Smooth muscle cell (in vitro differentiated cells): ENCODE results near the gene VSIG1. TPM values are rescaled to one million over a fixed set of nuclear protein-coding genes. Genes with fewer than 3 reads are reported as not detected.

ENCODE experiments used
- DNase-seq: peaks from one replicate; lab custom pipeline; 2025; ENCODE audit not compliant: unreplicated experiment; lab: John Stamatoyannopoulos, UW
- H2AFZ ChIP-seq: fragments of 200-600 bp; sonication (generic); 2 replicates; pipeline ENCODE4 v1.6.0; 2016; ENCODE audit warnings: antibody characterized with exemption, low read depth, mild to moderate bottlenecking
- H3F3A ChIP-seq: fragments of 200-600 bp; sonication (generic); 2 replicates; pipeline ENCODE4 v1.6.0; 2017; ENCODE audit warnings: antibody characterized with exemption, low read depth
- H3K27ac ChIP-seq: fragments of 200-600 bp; sonication (generic); 2 replicates; pipeline ENCODE4 v1.5.1; 2016; ENCODE audit warnings: low read depth, mild to moderate bottlenecking
- H3K27me3 ChIP-seq: fragments of 200-600 bp; sonication (generic); 2 replicates; pipeline ENCODE4 v1.6.1; 2016; ENCODE audit warnings: low read depth, mild to moderate bottlenecking
- H3K36me3 ChIP-seq: fragments of 200-600 bp; sonication (generic); 2 replicates; pipeline ENCODE4 v1.5.1; 2016; ENCODE audit warnings: low read depth
- H3K4me1 ChIP-seq: fragments of 200-600 bp; sonication (generic); 2 replicates; pipeline ENCODE4 v1.5.1; 2016; ENCODE audit warnings: low read depth
- H3K4me2 ChIP-seq: fragments of 200-600 bp; sonication (generic); 2 replicates; pipeline ENCODE4 v1.6.0; 2016; ENCODE audit warnings: mild to moderate bottlenecking
- H3K4me3 ChIP-seq: fragments of 200-600 bp; sonication (generic); 2 replicates; pipeline ENCODE4 v1.5.1; 2016; ENCODE audit warnings: mild to moderate bottlenecking
- H3K79me2 ChIP-seq: fragments of 200-600 bp; sonication (generic); 2 replicates; pipeline ENCODE4 v1.6.0; 2016; ENCODE audit warnings: low read depth, mild to moderate bottlenecking
- H3K9ac ChIP-seq: fragments of 200-600 bp; sonication (generic); 2 replicates; pipeline ENCODE4 v1.6.0; 2016; ENCODE audit warnings: low read depth
- H3K9me3 ChIP-seq: fragments of 200-600 bp; sonication (generic); replicated peaks from 2 replicates; pipeline ENCODE4 v1.5.1; 2016; ENCODE audit warnings: low read depth
- H4K20me1 ChIP-seq: fragments of 200-600 bp; sonication (generic); 2 replicates; pipeline ENCODE4 v1.6.0; 2016; ENCODE audit warnings: low read depth
- CTCF ChIP-seq: fragments of 200-600 bp; sonication (generic); IDR thresholded peaks from 2 replicates; pipeline ENCODE4 v1.5.1; 2017; ENCODE audit warnings: borderline replicate concordance, mild to moderate bottlenecking, antibody characterized with exemption; ENCODE audit not compliant: insufficient read depth, poor library complexity, severe bottlenecking
- WGBS: methylation state at CpG from one replicate; pipeline ENCODE4 v1.1.7; 2016; ENCODE audit warnings: low lambda C conversion rate; 5-methylcytosine and 5-hydroxymethylcytosine counted together
- polyA plus RNA-seq: library from polyadenylated mRNA; unstranded; fragments of >200 nt; fragmentation: Nextera tagmentation; extraction: Ambion mirVana; gene quantifications from 2 replicates; pipeline ENCODE4 v1.2.1, GENCODE V29; 2016
- total RNA-seq: library from RNA; depleted of rRNA; stranded (reverse); fragments of >200 nt; gene quantifications from 2 replicates; pipeline ENCODE4 v1.2.3, GENCODE V29; 2014

The VSIG1 gene
- total and polyA plus RNA-seq, 2 experiments from 2014 or later, result 0.36 TPM; not detected in 1

- Histone ChIP-seq H3K4me1 (peaks cover 6% of the 10 kb centered on the region), H3K27ac (peak within 1 kb of the TSS; percentile 97), H3K36me3 (no peaks in the 10 kb centered on the region), H3K9me3 (no peaks in the 10 kb centered on the region), H4K20me1 (no peaks in the 10 kb centered on the region), H3F3A (no peaks in the 10 kb centered on the region), H3K79me2 (peaks cover 19% of the 10 kb centered on the region), H2AFZ (peak within 1 kb of the TSS; percentile 78), H3K4me2 (peak within 1 kb of the TSS; percentile 87), H3K4me3 (peak within 1 kb of the TSS; percentile 72), H3K27me3 (no peaks in the 10 kb centered on the region), H3K9ac (peak within 1 kb of the TSS; percentile 95)
- TF ChIP-seq CTCF, result no peak
- peak; percentile 79 for DNase-seq
- WGBS, result 37% methylated on average over 36 of the region's 47 CpGs
Observed at GRCh38 chrX:108091264-108091877, 46.5 kb downstream of the VSIG1 start, which contains the start of the genes ATG4A and PSMD10. Gene ATG4A (plus strand): TSS chrX:108091778. CDS start chrX:108091827, 49 bp downstream. Gene PSMD10 (minus strand): TSS chrX:108091542. CDS start chrX:108091520, 22 bp downstream.

GRCh38 chrX:108091878-108092291 is 47.0 kb downstream of the VSIG1 start:
- Histone ChIP-seq H3F3A (no peaks in the 10 kb centered on the region), H3K4me2 (peak overlapping the region; percentile 82), H3K4me3 (peak overlapping the region; percentile 72), H3K9me3 (no peaks in the 10 kb centered on the region), H3K4me1 (peaks cover 6% of the 10 kb centered on the region), H3K36me3 (no peaks in the 10 kb centered on the region), H2AFZ (peak overlapping the region; percentile 70), H3K27ac (no peak overlapping the region), H3K79me2 (peaks cover 19% of the 10 kb centered on the region), H4K20me1 (no peaks in the 10 kb centered on the region), H3K27me3 (no peaks in the 10 kb centered on the region), H3K9ac (no peak overlapping the region)
- no peak for TF ChIP-seq CTCF
- DNase-seq, result no peak
- WGBS, result 36% methylated on average over 15 of the region's 15 CpGs

- Histone ChIP-seq H3K4me3 (no peak overlapping the region), H3K4me2 (no peak overlapping the region), H3K4me1 (no peaks in the 10 kb centered on the region), H3K9ac (no peak overlapping the region), H3K27me3 (no peaks in the 10 kb centered on the region), H3K36me3 (no peaks in the 10 kb centered on the region), H3F3A (no peaks in the 10 kb centered on the region), H3K27ac (no peak overlapping the region), H3K9me3 (peaks cover 5% of the 10 kb centered on the region), H3K79me2 (no peaks in the 10 kb centered on the region), H4K20me1 (peaks cover 5% of the 10 kb centered on the region), H2AFZ (no peak overlapping the region)
- DNase-seq, result no peak
- WGBS, result 84% methylated on average over 2 of the region's 2 CpGs
- no peak for TF ChIP-seq CTCF
Observed at GRCh38 chrX:108097380-108097779, 52.5 kb downstream of the VSIG1 start.

GRCh38 chrX:108105473-108105872 is 60.6 kb downstream of the VSIG1 start:
- H2AFZ ChIP-seq, result no peak overlapping the region
- H3F3A ChIP-seq, result no peaks in the 10 kb centered on the region
- TF ChIP-seq CTCF, result no peak
- H4K20me1 ChIP-seq, result no peaks in the 10 kb centered on the region
- H3K4me2 ChIP-seq, result no peak overlapping the region
- H3K27ac ChIP-seq, result no peak overlapping the region
- peaks cover 9% of the 10 kb centered on the region for H3K9me3 ChIP-seq
- DNase-seq, result no peak
- no peaks in the 10 kb centered on the region for H3K4me1 ChIP-seq
- H3K79me2 ChIP-seq, result no peaks in the 10 kb centered on the region
- H3K4me3 ChIP-seq, result no peak overlapping the region
- H3K36me3 ChIP-seq, result no peaks in the 10 kb centered on the region
- no peak overlapping the region for H3K9ac ChIP-seq
- H3K27me3 ChIP-seq, result no peaks in the 10 kb centered on the region
